ENCODE results near the gene PRKCQ. TPM values are rescaled to one million over a fixed set of nuclear protein-coding genes. Genes with fewer than 3 reads are reported as not detected.

The PRKCQ gene
- total and polyA plus RNA-seq, 2 of the 13 experiments (the other 11 are each of a cell fraction or from before 2014, with no cell fraction given): 0.13 to 0.35 TPM

DNA sequence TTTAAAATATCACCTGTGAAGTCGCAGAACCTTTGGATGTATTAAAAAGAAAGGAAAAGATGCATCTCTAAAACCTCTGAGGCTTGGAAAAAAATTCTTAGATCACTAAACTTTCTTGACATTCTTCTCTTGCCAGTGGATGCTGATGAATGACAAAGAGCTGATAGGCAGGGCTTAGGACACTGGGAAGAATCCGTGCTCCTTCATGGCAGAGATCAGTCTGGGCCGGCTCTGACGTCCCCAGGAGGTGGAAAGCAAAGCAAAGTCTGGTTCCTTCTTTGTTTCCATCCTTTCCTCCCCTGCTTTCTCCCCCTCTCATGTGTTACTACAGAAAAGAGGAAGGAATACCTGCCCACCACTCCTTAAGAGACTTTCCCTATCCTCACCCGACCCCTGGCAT is 161.9 kb downstream of the PRKCQ start:
- in situ Hi-C loops (cut with HindIII; ENCODE audit: extremely low pct_ligation_motif_present, low pct_unique_long_range_greater_than_20kb) (loop anchor here (10.0 kb wide), 1 partner anchor 257 kb away; no protein-coding TSS in a partner anchor), intact Hi-C loops (cut with micrococcal nuclease; ENCODE audit: unreplicated experiment) (no loop called here)
- DNase-seq (ENCODE audit: low spot score) (no peak), FAIRE-seq (no peak), ATAC-seq (no peak)
- Histone ChIP-seq H3K9me3 (ENCODE audit: low read length) (no peaks in the 10 kb centered on the region), H3K9ac (ENCODE audit: insufficient read depth, low read depth, low read length) (no peak overlapping the region), H3K36me3 (replicated peaks in 1 of 2; ENCODE audit: control insufficient read depth in 1 of 2, insufficient read depth in 2 of 2, low read length in 2 of 2) (no peaks in the 10 kb centered on the region), H3K4me3 (replicated peaks in 1 of 3; ENCODE audit: insufficient read depth in 1 of 3, low read depth in 2 of 3, low read length in 3 of 3) (no peak overlapping the region), H4K20me1 (ENCODE audit: insufficient read depth, low read length) (no peaks in the 10 kb centered on the region), H2AFZ (ENCODE audit: low read length) (no peak overlapping the region), H3K4me1 (ENCODE audit: insufficient read depth, low read length) (no peaks in the 10 kb centered on the region), H3K27ac (ENCODE audit: extremely low read length, insufficient read depth, low read length) (no peak overlapping the region), H3K27me3 (ENCODE audit: control insufficient read depth in 1 of 2, insufficient read depth in 2 of 2, low read length in 2 of 2) (peaks cover 4 to 5% of the 10 kb centered on the region in 2 experiments; a peak in 3 of 5 replicates), H3K79me2 (ENCODE audit: insufficient read depth, low read length) (no peaks in the 10 kb centered on the region), H3K4me2 (ENCODE audit: low read depth, low read length) (no peak overlapping the region)
- ChIA-PET CTCF (ENCODE audit: low intra/inter-chr PET ratio, low total read pairs) (no interaction called here), POLR2A (no interaction called here)
- 7% methylated on average over 5 of the region's 5 CpGs for WGBS (ENCODE audit: low lambda C conversion rate)
- TF ChIP-seq, protein P1, sequence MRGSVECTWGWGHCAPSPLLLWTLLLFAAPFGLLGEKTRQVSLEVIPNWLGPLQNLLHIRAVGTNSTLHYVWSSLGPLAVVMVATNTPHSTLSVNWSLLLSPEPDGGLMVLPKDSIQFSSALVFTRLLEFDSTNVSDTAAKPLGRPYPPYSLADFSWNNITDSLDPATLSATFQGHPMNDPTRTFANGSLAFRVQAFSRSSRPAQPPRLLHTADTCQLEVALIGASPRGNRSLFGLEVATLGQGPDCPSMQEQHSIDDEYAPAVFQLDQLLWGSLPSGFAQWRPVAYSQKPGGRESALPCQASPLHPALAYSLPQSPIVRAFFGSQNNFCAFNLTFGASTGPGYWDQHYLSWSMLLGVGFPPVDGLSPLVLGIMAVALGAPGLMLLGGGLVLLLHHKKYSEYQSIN (CRISPR knock-in tag; IDR thresholded peaks at IDR 0.05; ENCODE audit: borderline replicate concordance): no peak
- no peak for TF ChIP-seq KDM4B (CRISPR knock-in tag; IDR thresholded peaks at IDR 0.05)
- no peak for TF ChIP-seq ZNF329 (CRISPR knock-in tag; IDR thresholded peaks at IDR 0.05; ENCODE audit: low read depth)
- TF ChIP-seq ZNF550 (CRISPR knock-in tag; IDR thresholded peaks at IDR 0.05; ENCODE audit: borderline replicate concordance): no peak
- no peak for TF ChIP-seq GATAD2A (CRISPR knock-in tag; IDR thresholded peaks at IDR 0.05)
- TF ChIP-seq ZNF432 (CRISPR knock-in tag; IDR thresholded peaks at IDR 0.05; ENCODE audit: borderline replicate concordance): no peak
- TF ChIP-seq ZKSCAN5 (CRISPR knock-in tag; IDR thresholded peaks at IDR 0.05): no peak
- no peak for TF ChIP-seq MTA1 (CRISPR knock-in tag; IDR thresholded peaks at IDR 0.05; ENCODE audit: borderline replicate concordance)
- BruUV-seq (replicated peaks): no TSS peak

All from HepG2 (cell line).